Measurements from ENCODE around the gene BORCS6. TPM values are rescaled to one million over a fixed set of nuclear protein-coding genes. Genes with fewer than 3 reads are reported as not detected.
A peak's percentile ranks its signal among the peaks of the same experiment; 100 is the strongest.

The BORCS6 gene
- total and polyA plus RNA-seq, 2 of the 13 experiments (the other 11 are each of a cell fraction or from before 2014, with no cell fraction given) = 2.0 to 5.1 TPM

- TF ChIP-seq CTCF (CRISPR knock-in tag; IDR thresholded peaks at IDR 0.05) (peak; percentile 52), ZBTB20 (CRISPR knock-in tag; IDR thresholded peaks at IDR 0.05; ENCODE audit: borderline replicate concordance, low read depth) (0 out of 2 replicates have a peak, but pooled peaks have one; percentile 21), ZNF282 (IDR thresholded peaks at IDR 0.05; ENCODE audit: partially characterized antibody) (no peak), FOXM1 (CRISPR knock-in tag; IDR thresholded peaks at IDR 0.05) (no peak), XRCC5 (optimal IDR thresholded peaks at IDR 0.05; ENCODE audit: low read length) (peak; percentile 84), NONO (IDR thresholded peaks at IDR 0.05) (no peak), NONO (CRISPR knock-in tag; conservative IDR thresholded peaks at IDR 0.05) (peak; percentile 58; the same call in 1 of the 2 replicates), KDM4B (CRISPR knock-in tag; IDR thresholded peaks at IDR 0.05) (0 out of 2 replicates have a peak, but pooled peaks have one; percentile 41), NFYC (CRISPR knock-in tag; IDR thresholded peaks at IDR 0.05) (peak; percentile 58), YY1 (IDR thresholded peaks at IDR 0.05; ENCODE audit: insufficient read depth, insufficient replicate concordance, low read depth, low read length) (peak; percentile 32), ELF1 (CRISPR knock-in tag; IDR thresholded peaks at IDR 0.05) (no peak; the same call in 1 of the 2 replicates), ZBTB46 (CRISPR knock-in tag; IDR thresholded peaks at IDR 0.05; ENCODE audit: borderline replicate concordance) (no peak), RBM39 (IDR thresholded peaks at IDR 0.05; ENCODE audit: low read depth, low read length, poor library complexity, severe bottlenecking) (no peak), MED8 (CRISPR knock-in tag; IDR thresholded peaks at IDR 0.05; ENCODE audit: insufficient replicate concordance) (no peak), FLYWCH1 (CRISPR knock-in tag; IDR thresholded peaks at IDR 0.05) (no peak), MEIS1 (CRISPR knock-in tag; IDR thresholded peaks at IDR 0.05; ENCODE audit: borderline replicate concordance) (no peak), RARA (CRISPR knock-in tag; IDR thresholded peaks at IDR 0.05) (peak; percentile 32; the same call in 1 of the 2 replicates), EP300 (IDR thresholded peaks at IDR 0.05; ENCODE audit: low read depth in 2 of 2, low read length in 2 of 2) (peak in 1 of 2 experiments; percentile 24; a peak in 1 of 4 replicates), EP300 (CRISPR knock-in tag; IDR thresholded peaks at IDR 0.05; ENCODE audit: borderline replicate concordance) (no peak; the same call in 1 of the 2 replicates), KMT2B (CRISPR knock-in tag; IDR thresholded peaks at IDR 0.05) (no peak; the same call in 1 of the 2 replicates), BHLHE40 (IDR thresholded peaks at IDR 0.05; ENCODE audit: low read length) (no peak), CEBPG (CRISPR knock-in tag; IDR thresholded peaks at IDR 0.05) (peak; percentile 48; the same call in 1 of the 2 replicates), SNAPC5 (CRISPR knock-in tag; IDR thresholded peaks at IDR 0.05; ENCODE audit: borderline replicate concordance) (no peak), ZNF644 (CRISPR knock-in tag; IDR thresholded peaks at IDR 0.05; ENCODE audit: low read depth) (0 out of 2 replicates have a peak, but pooled peaks have one; percentile 11), RFX3 (CRISPR knock-in tag; IDR thresholded peaks at IDR 0.05) (no peak), THRA (CRISPR knock-in tag; IDR thresholded peaks at IDR 0.05; ENCODE audit: borderline replicate concordance) (0 out of 2 replicates have a peak, but pooled peaks have one; percentile 55)
Observed at GRCh38 chr17:8187517-8188262, 2.3 kb downstream of the BORCS6 start (continued).

Measured in HepG2 (cell line).